Activated naive CD4-positive, alpha-beta T cell treated with anti-CD3 and anti-CD28 coated beads, Interleukin-2, amount 10 ng/mL, durations not matched to agents 5 hours and 36 hours (primary cell): ENCODE results near the gene TCTN3. TPM values are rescaled to one million over a fixed set of nuclear protein-coding genes. Genes with fewer than 3 reads are reported as not detected.

Experiments used
- total RNA-seq, 2 experiments: library from RNA; stranded (reverse); gene quantifications; one replicate each; pipeline ENCODE4 v1.2.3, GENCODE V29; 2021

TCTN3 gene, protein sequence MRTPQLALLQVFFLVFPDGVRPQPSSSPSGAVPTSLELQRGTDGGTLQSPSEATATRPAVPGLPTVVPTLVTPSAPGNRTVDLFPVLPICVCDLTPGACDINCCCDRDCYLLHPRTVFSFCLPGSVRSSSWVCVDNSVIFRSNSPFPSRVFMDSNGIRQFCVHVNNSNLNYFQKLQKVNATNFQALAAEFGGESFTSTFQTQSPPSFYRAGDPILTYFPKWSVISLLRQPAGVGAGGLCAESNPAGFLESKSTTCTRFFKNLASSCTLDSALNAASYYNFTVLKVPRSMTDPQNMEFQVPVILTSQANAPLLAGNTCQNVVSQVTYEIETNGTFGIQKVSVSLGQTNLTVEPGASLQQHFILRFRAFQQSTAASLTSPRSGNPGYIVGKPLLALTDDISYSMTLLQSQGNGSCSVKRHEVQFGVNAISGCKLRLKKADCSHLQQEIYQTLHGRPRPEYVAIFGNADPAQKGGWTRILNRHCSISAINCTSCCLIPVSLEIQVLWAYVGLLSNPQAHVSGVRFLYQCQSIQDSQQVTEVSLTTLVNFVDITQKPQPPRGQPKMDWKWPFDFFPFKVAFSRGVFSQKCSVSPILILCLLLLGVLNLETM
- total RNA-seq: 10 to 100 TPM; 14.2 to 15.0 TPM

DNA sequence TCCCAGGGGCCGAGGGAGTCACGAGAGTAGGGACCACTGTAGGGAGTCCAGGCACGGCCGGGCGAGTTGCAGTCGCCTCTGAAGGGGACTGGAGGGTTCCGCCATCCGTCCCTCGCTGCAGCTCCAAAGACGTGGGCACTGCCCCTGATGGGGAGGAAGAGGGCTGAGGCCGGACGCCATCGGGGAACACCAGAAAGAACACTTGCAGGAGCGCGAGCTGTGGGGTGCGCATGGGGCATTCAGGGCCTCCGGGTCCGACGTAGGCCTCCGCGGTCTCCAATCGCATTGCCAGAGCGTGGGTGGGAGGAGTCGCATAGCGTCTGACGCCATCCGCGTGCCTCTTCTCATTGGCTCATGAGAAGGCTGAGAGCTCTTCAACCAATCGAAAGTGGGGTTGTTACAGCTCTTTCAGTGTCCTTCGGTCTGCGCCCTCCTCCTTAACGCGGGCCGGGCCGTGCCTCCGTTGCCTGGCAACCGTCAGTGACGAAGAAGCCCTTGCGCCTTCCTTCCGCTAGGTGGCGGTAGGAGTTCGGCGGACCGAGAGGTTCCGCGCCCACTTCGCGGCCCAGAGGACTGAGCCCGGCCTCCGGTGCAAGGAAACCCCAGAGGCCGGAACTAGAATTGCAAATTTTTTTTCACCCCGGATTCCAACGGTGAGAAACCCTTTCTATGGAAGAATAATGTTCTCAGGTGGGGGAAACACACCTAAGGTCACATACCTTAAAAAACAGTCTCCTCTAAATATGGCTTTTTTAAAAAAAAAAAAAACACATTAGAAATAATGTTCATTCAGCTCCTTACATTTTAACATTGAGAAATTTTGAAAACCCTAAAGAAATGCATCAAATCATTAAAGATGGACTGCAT is at the start of gene TCTN3:
TSS of gene TCTN3 (minus strand) at position 260 of the 867 bp plus-strand sequence. CDS start at position 232, 28 bp downstream.

DNA sequence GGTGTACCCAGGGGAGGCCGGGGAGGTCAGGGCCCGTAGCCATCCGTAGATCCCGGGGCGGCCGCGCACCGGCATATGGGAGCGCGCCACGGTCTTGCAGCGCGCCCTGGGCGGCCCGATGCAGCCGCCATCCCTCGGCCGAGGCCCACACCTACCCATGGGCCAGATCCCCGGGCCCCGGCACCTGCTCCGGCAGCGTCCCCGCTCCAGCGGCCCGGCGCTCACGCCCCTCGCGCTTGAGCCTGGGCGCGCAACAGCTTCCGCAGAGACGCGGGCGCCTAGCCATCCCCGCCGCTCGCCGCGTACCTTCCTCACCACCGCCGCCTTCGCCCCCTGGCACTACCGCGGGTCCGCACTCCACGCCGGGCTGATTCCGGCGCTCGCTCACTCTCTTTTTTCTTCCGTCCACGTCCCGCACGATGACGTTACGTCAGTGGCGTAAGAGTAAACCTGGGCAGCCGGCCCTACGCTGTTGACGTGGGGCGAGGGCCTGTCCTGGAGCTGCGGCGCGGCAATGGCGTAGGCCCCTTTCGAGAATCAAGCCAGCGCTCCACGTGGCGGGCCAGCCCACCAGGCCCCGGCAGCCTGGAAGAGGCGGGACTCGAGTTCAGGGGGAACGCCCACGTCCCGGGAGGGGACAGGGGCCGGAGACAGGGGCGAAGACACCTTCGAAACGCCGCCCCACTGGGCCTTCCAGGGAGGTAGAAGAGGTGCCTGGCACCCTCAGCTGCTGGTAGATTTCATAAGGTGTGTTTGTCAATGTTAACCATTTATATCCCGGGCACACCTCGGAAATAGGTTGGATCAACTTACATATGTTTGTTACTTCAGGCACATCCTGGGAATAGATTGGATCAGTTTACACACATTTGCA is 37.2 kb downstream of the TCTN3 start, which contains the start of gene ALDH18A1:
TSS of gene ALDH18A1 (minus strand) at position 421 of the 874 bp plus-strand sequence. CDS start 3,334 bp downstream, outside the sequence.

Other genes with a start within 250 kb of the TCTN3 start
- gene SORBS1, start 132.6 kb downstream of the TCTN3 start, total RNA-seq: under 1 TPM; 0.35 to 0.77 TPM
- gene ALDH18A1, start 37.2 kb downstream of the TCTN3 start, total RNA-seq: 10 to 100 TPM; 47.0 to 51.4 TPM
- 1 to 10 TPM; 1.3 to 1.4 TPM for gene ENTPD1, start 62.2 kb upstream of the TCTN3 start, total RNA-seq
- not detected for gene CC2D2B, start 214.0 kb upstream of the TCTN3 start, total RNA-seq